SU-DHL-6 (cell line): ENCODE measurements around the gene NCMAP.
"Not testable (repeated sequence)": the region's sequence is repeated elsewhere in the genome, so short reads cannot be mapped to it uniquely, and the experiment has no call there.

Experiments
- H2AFZ ChIP-seq: fragments of 200-600 bp; sonication (generic); 2 replicates; pipeline ENCODE4 v1.6.1; 2014; ENCODE audit warnings: low read depth, mild to moderate bottlenecking, moderate library complexity, mixed read lengths, antibody characterized with exemption, low read length; ENCODE audit not compliant: severe bottlenecking
- H3F3A ChIP-seq: fragments of 200-600 bp; shearing (Covaris generic); 2 replicates; pipeline ENCODE4 v1.6.0; 2016; ENCODE audit warnings: antibody characterized with exemption, mild to moderate bottlenecking; ENCODE audit not compliant: insufficient read depth
- H3K27ac ChIP-seq: fragments of 200-600 bp; sonication (generic); 2 replicates; pipeline ENCODE4 v1.5.1; 2016; ENCODE audit warnings: low read depth, mild to moderate bottlenecking, low read length, moderate library complexity, mixed read lengths
- H3K27me3 ChIP-seq: fragments of 200-600 bp; sonication (generic), shearing (Covaris generic); 2 replicates; pipeline ENCODE4 v1.6.0; 2014; ENCODE audit warnings: mild to moderate bottlenecking, low read length
- H3K36me3 ChIP-seq: fragments of 200-600 bp; sonication (generic); 2 replicates; pipeline ENCODE4 v1.6.1; 2014; ENCODE audit warnings: mild to moderate bottlenecking, low read length, mixed read lengths
- H3K4me2 ChIP-seq: fragments of 300-600, 200-600 bp; shearing (Covaris generic), sonication (generic); 2 replicates; pipeline ENCODE4 v1.6.0; 2014; ENCODE audit warnings: low read length, low read depth, mild to moderate bottlenecking; ENCODE audit not compliant: poor library complexity, severe bottlenecking
- H3K4me3 ChIP-seq: fragments of 200-600 bp; sonication (generic); 2 replicates; pipeline ENCODE4 v1.5.1; 2014; ENCODE audit warnings: antibody characterized with exemption, low read length, mild to moderate bottlenecking, mixed read lengths; ENCODE audit not compliant: insufficient read depth, poor library complexity, severe bottlenecking
- H3K79me2 ChIP-seq: fragments of 200-600 bp; sonication (generic); 2 replicates; pipeline ENCODE4 v1.6.1; 2014; ENCODE audit warnings: mild to moderate bottlenecking, low read length, moderate library complexity; ENCODE audit not compliant: insufficient read depth
- H3K9ac ChIP-seq: fragments of 200-600 bp; sonication (generic); 2 replicates; pipeline ENCODE4 v1.7.0; 2014; ENCODE audit warnings: mild to moderate bottlenecking, low read length
- H3K9me2 ChIP-seq: fragments of 200-600 bp; sonication (generic); replicated peaks from 2 replicates; pipeline ENCODE4 v1.6.1; 2014; ENCODE audit warnings: low read length; ENCODE audit not compliant: insufficient read depth
- H3K9me3 ChIP-seq: fragments of 200-600 bp; sonication (generic); 2 replicates; pipeline ENCODE4 v1.6.1; 2014; ENCODE audit warnings: low read length, mixed read lengths; ENCODE audit not compliant: insufficient read depth
- H4K20me1 ChIP-seq: fragments of 200-600 bp; sonication (generic); 2 replicates; pipeline ENCODE4 v1.6.1; 2014; ENCODE audit warnings: low read depth, mild to moderate bottlenecking, antibody characterized with exemption, low read length, moderate library complexity, mixed read lengths
- CTCF ChIP-seq: fragments of 200-600 bp; sonication (generic); IDR thresholded peaks from one replicate; pipeline ENCODE4 v1.5.1; 2017; ENCODE audit warnings: antibody characterized with exemption, mild to moderate bottlenecking, low read length, moderate library complexity; ENCODE audit not compliant: insufficient read depth, poor library complexity, severe bottlenecking
- EZH2phosphoT487 ChIP-seq: fragments of 200-600 bp; sonication (generic), shearing (Covaris generic); conservative IDR thresholded peaks from 2 replicates; pipeline ENCODE4 v1.6.1; 2018; ENCODE audit warnings: mild to moderate bottlenecking, antibody characterized with exemption, low read length, moderate library complexity, mixed read lengths

NCMAP gene

DNA sequence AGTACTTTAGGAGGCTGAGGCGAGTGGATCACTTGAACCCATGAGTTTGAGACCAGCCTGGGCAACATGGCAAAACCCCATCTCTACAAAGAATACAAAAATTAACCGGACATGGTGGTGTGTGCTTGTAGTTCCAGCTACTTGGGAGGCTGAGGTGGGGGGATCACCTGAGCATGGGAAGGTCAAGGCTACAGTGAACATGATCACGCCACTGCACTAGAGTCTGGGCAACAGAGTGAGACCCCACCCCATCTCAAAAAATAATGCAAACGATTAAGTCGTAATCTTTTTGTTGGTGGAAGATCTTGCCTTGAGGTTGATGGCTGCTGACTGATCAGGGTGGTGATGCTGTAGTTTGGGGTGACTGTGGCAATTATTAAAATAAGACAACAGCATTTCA is 47.0 kb upstream of the NCMAP start:
- Histone ChIP-seq H3K4me3 (no peak overlapping the region), H3F3A (peaks cover 10% of the 10 kb centered on the region; the same call in 1 of the 2 replicates), H3K9ac (no peak overlapping the region), H3K27ac (no peak overlapping the region), H2AFZ (no peak overlapping the region), H3K4me2 (no peak overlapping the region), H3K36me3 (no peaks in the 10 kb centered on the region), H3K79me2 (no peaks in the 10 kb centered on the region), H3K9me3 (no peaks in the 10 kb centered on the region), H4K20me1 (no peaks in the 10 kb centered on the region), H3K27me3 (no peaks in the 10 kb centered on the region), H3K9me2 (no peaks in the 10 kb centered on the region)
- no peak for TF ChIP-seq CTCF
- TF ChIP-seq EZH2phosphoT487, result no peak

DNA sequence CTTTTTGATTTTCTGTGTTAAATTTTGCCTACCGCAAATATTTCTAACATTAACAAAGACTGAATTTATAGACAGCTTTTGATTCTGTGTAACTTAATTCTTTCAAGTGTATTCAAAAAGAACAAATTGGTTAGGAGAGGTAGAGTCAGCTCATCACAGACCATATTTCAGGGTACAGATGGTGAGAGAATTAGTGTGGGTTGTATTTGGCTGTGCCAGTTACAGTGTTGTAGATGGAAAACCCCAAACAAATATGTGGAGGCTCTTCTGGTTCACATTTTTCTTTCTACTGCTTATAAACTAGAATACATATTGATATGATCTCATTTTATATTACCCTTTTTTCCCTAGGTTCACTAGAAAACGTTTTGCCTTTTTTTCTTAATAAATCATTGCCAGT is 42.2 kb upstream of the NCMAP start:
- no peaks in the 10 kb centered on the region for H3K9me3 ChIP-seq
- no peak overlapping the region for H3K27ac ChIP-seq
- no peaks in the 10 kb centered on the region for H3K27me3 ChIP-seq
- H3F3A ChIP-seq, result no peaks in the 10 kb centered on the region
- no peak overlapping the region for H3K4me2 ChIP-seq
- H3K79me2 ChIP-seq, result no peaks in the 10 kb centered on the region
- no peaks in the 10 kb centered on the region for H3K9me2 ChIP-seq
- H3K36me3 ChIP-seq, result no peaks in the 10 kb centered on the region
- no peak overlapping the region for H3K4me3 ChIP-seq
- H2AFZ ChIP-seq, result no peak overlapping the region
- no peak for TF ChIP-seq EZH2phosphoT487
- no peak for TF ChIP-seq CTCF
- H3K9ac ChIP-seq, result no peak overlapping the region
- no peaks in the 10 kb centered on the region for H4K20me1 ChIP-seq

DNA sequence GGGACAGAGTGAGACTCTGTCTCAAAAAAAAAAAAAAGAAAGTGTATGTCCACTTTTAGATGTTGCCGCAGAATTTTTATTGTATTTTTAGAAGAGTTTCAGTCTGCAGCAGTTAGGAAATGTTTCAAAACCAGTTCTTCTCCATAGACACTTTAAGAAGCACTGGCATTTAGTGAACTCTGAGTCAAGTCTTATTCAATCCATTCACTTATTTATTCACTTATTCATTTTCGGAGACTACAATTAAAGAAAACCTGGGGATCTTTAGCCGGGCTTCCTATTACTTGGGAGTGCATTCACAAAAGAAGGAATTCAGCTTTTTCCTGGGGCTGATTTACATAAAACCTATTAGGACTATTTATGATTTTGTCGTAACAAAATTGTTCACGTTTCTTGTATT is 40.9 kb upstream of the NCMAP start:
- no peak overlapping the region for H2AFZ ChIP-seq
- no peaks in the 10 kb centered on the region for H3K27me3 ChIP-seq
- H3F3A ChIP-seq, result no peaks in the 10 kb centered on the region
- H4K20me1 ChIP-seq, result no peaks in the 10 kb centered on the region
- H3K9me3 ChIP-seq, result no peaks in the 10 kb centered on the region
- H3K27ac ChIP-seq, result no peak overlapping the region
- TF ChIP-seq EZH2phosphoT487, result no peak
- TF ChIP-seq CTCF, result no peak
- no peak overlapping the region for H3K4me2 ChIP-seq
- H3K36me3 ChIP-seq, result no peaks in the 10 kb centered on the region
- no peaks in the 10 kb centered on the region for H3K79me2 ChIP-seq
- H3K4me3 ChIP-seq, result no peak overlapping the region
- no peak overlapping the region for H3K9ac ChIP-seq
- H3K9me2 ChIP-seq, result no peaks in the 10 kb centered on the region

- H3K9me2 ChIP-seq, H3K27me3 ChIP-seq, H3F3A ChIP-seq, H3K9me3 ChIP-seq, H3K9ac ChIP-seq, H3K4me2 ChIP-seq, H3K4me3 ChIP-seq, H3K79me2 ChIP-seq, H3K27ac ChIP-seq, H3K36me3 ChIP-seq, H2AFZ ChIP-seq, H4K20me1 ChIP-seq: not testable (repeated sequence)
These were observed 40.1 kb upstream of the NCMAP start for GRCh38 chr1:24515671-24516209.
